Effector CD4-positive, alpha-beta T cell (primary cell): ENCODE data around the gene TUBG1.

Source experiments
- DNase-seq: peaks from one replicate; pipeline ENCODE4 v3.0.0-alpha.2; 2020
- total RNA-seq: gene quantifications from one replicate; lab custom pipeline; 2026; lab: John Stamatoyannopoulos, UW

The TUBG1 gene
- 9.9 reads per million, percentile 31 among the genes with 10 or more reads in this experiment for total RNA-seq

- DNase-seq, result peak; percentile 99
Measured at GRCh38 chr17:42609182-42609813, at the start of gene TUBG1, which contains the start of gene RETREG3. TUBG1 (plus strand) TSS chr17:42609683; CDS start chr17:42609738, 55 bp downstream. RETREG3 (minus strand) TSS chr17:42609374; CDS start chr17:42609324, 50 bp downstream.

DNA sequence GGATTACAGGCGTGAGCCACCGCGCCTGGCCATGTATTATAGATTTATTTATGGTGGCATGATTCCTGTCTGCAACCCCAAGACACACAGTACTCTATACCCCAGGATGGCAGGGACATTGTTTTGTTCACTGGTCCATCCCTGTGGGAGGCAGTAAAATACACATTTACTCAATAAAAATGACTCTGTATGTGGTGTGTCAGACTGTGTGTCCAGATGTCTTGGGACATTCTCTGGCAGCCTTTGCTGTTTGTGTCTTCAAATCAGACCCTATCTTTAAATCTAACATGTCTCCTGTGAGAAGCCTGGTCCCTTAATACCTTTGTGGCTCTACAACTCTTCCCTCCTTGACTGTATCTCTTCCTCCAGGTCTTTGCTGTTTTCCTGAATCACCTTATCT is 49.2 kb upstream of the TUBG1 start:
- DNase-seq, result no peak

GRCh38 chr17:42561897-42562387 is 47.5 kb upstream of the TUBG1 start, which contains the start of gene COASY:
COASY (plus strand) TSS chr17:42562148; CDS start chr17:42562623, 475 bp downstream.
- DNase-seq, result peak; percentile 89

DNA sequence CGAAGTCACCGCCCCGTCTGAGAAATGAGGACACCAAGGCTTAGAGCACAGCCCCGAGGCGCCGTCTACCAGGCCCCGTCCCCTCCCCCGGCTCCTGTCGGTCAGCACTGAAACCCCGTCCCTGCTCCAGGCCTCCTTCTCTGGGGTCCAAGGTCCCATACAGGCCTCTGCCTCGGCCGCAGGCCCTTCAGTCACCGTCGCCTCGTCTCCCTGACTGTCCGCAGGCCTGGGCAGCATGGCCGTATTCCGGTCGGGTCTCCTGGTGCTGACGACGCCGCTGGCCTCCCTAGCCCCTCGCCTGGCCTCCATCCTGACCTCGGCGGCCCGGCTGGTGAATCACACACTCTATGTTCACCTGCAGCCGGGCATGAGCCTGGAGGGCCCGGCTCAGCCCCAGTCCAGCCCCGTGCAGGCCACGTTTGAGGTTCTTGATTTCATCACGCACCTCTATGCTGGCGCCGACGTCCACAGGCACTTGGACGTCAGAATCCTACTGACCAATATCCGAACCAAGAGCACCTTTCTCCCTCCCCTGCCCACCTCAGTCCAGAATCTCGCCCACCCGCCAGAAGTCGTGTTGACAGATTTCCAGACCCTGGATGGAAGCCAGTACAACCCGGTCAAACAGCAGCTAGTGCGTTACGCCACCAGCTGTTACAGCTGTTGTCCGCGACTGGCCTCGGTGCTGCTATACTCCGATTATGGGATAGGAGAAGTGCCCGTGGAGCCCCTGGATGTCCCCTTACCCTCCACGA is 46.9 kb upstream of the TUBG1 start:
- no peak for DNase-seq

- no peak for DNase-seq
Measured at GRCh38 chr17:42563143-42563509, 46.4 kb upstream of the TUBG1 start.

GRCh38 chr17:42563543-42563942 is 45.9 kb upstream of the TUBG1 start:
- no peak for DNase-seq

DNA sequence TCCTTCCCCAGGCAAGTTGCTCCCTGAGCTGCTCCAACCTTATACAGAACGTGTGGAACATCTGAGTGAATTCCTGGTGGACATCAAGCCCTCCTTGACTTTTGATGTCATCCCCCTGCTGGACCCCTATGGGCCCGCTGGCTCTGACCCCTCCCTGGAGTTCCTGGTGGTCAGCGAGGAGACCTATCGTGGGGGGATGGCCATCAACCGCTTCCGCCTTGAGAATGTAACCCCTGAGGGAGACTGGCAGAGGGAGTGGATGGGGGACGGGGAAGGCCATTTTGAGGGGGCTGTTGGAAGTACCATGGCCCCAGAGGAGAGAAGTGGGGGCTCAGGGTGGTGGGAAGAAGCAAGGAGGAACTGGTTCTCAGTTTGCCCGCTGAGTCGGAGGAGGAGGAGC is 45.5 kb upstream of the TUBG1 start:
- DNase-seq, result no peak

- no peak for DNase-seq
Measured at GRCh38 chr17:42564815-42565522, 44.5 kb upstream of the TUBG1 start.

GRCh38 chr17:42565523-42566214 is 43.8 kb upstream of the TUBG1 start:
- no peak for DNase-seq

DNA sequence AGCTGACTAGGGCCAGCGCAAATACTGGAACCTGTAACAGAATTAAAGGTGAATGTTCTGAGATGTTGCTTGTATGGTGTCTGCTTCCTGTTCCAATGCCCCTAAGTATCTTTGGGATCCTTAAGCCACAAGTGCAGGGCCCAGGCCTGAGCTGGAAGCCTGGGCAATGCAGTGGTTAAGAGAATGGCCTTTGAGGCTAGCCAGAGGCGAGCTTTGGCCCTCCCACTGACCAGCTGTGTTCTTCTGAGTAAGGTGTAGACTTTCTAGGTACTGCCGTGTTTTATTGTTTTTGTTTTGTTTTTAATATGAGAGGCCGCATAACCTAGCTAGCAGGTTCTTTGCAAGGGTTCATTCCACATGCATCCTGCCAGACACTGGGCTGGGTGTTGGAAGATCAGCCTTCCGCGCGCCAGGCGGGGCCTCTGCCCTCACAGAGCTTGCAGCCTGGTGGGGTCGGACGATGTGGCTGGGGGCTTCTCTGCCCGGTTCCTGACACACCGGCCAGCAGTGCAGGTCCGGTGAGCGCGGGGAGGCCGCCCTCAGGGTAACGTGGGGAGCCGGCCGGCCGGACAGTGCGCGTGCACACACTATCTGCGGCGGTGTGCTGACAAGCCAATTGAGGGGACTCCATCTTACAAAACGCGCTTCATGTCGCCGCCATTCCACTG is 43.1 kb upstream of the TUBG1 start:
- DNase-seq, result no peak

DNA sequence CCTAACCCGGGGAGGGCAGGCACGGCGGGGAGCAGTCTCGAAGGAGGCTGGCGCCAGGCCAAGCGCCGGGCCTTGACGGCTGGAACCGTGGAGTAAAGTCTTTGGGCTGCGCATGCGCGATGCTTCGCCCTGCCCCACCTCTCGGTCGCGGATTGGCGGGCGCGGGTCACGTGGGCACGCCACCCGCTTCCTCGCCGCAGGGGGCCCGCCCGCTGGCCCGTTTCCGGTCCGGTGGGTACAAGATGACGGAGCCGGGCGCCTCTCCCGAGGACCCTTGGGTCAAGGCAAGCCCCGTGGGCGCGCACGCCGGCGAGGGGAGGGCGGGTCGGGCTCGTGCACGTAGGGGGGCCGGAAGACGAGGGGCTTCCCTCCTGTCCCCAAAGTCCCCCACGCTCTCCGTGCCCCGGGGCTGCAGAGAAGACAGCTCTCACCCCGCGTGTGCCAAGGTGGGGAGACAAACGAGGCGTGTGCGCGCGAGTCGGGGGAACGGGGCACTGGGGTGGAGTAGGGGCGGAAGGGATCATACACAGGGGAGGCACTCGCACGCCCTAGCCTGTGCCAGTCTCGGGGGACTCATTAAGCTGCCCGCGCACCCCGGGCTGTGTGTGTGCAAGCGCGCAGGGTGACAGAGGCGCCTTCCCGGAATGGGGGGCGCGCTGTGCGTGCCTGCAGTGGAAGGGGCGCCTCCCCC is 42.5 kb upstream of the TUBG1 start, which contains the start of gene MLX:
Gene MLX (plus strand): TSS at position 218 of the 691 bp plus-strand sequence. CDS start 25 bp downstream, at position 243.
- DNase-seq, result peak; percentile 90

GRCh38 chr17:42568341-42569111 is 41.0 kb upstream of the TUBG1 start:
- DNase-seq, result no peak

DNA sequence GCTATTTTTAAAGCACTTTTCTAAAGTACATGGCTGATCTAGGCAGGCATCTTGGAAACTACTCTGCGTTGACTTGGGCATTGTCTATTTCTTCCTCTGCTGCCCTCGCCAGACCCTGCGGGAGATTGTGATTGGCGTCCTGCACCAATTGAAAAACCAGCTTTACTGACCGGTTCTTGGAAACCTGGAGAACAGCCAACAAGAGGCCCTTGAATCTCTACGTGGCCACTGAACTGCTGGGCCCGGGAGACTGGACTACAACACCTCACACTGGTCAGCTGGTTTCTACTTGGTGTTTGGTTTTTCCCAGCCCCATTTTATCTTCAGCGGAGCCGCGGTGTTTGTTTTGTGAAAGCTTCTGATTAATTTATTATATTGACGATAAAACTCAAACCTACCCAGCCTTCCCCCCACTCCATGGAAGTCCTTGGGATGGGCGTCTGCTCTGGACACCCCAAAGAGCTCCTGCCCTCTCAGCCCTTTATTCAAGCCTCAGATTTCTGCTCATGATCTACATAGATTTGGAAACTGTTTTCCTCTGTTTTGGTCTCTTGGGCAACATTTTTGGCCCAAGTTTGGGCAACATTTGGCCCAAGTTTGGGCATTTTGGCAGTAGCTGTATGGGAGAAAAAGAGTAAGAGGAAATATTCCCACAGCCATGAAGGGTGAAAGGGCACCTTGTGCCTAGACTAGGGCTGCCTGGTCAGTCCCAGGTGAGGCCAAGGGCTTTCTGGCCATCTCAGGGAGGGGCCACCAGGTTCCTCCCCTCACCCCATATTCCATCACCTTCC is 37.9 kb upstream of the TUBG1 start:
- DNase-seq, result no peak

DNA sequence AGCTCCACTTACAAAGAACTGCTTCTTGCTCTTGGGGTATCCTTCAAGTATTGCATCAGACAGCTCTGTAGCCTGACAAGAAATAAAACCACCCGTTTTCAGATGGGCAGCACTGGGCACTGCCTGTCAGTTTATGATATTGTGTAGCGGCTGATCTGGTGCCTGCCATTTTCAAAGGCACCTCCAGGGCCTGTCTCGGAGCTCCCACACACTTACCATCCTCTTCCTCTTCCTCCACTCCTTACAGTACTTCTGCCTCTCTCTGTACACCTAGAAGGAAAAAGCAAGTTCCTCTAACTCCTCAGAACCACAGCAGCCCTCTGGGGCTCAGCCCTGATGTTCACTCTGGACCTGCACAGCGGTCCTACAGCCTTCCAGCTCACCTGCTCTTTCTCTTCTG is 36.4 kb upstream of the TUBG1 start:
- no peak for DNase-seq

DNA sequence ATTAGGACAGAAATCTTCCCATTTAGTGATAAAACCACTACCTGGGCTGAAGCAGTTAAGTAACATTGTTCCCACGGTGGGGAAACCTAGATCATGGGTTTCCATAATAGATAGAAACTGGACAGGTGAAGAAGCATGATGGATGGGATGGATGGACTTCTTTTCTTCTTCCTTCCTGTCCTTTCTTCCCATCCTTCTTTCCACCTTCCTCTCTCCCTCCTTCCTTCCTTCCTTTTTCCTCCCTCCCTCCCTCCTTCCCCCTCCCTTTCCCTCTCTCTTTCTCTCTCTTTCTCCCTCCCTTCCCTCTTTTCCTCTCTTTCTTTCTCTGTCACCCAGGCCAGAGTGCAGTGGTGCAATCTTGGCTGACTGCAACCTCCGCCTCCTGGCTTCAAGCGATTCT is 35.0 kb upstream of the TUBG1 start:
- no peak for DNase-seq

- no peak for DNase-seq
Measured at GRCh38 chr17:42577140-42577531, 32.3 kb upstream of the TUBG1 start.

DNA sequence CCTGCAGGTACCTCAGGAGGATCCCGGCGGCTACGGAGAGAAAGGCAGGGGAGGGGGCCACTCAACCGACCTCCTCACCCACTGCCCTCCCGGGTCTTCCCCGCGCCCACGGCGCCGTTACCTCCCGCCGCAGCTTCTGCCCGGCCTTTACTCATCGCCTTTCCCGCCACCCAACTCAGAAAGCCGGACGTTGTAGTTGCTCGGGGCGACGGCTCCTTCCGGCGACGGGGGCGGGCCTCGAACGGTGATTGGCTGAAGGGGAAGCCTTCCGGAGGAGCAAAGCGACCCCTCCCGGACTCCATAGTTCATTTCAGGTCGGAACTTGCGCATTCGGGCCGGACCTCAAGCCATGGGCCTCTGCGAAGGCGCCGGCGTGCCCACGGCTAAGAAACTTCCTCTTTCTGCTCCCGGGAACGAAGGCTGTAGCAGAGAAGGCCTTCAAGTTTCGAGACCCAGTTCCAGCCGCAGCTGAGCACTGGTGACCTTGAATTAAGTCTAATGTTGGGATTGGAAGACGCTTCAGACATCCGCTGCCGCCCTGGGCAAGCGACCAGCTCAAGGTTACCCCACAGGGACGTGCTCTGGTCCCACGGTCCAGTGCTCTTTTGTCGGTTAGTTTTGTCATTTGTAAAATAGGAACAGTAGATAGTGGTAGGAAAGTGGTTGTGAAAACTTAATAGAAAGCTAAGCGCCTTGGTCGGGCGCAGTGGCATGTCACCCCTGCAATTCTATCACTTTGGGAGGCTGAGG is 31.8 kb upstream of the TUBG1 start, which contains the start of gene PSMC3IP:
Gene PSMC3IP (minus strand): TSS at position 198 of the 750 bp plus-strand sequence. CDS start 43 bp downstream, at position 155.
- peak; percentile 89 for DNase-seq

DNA sequence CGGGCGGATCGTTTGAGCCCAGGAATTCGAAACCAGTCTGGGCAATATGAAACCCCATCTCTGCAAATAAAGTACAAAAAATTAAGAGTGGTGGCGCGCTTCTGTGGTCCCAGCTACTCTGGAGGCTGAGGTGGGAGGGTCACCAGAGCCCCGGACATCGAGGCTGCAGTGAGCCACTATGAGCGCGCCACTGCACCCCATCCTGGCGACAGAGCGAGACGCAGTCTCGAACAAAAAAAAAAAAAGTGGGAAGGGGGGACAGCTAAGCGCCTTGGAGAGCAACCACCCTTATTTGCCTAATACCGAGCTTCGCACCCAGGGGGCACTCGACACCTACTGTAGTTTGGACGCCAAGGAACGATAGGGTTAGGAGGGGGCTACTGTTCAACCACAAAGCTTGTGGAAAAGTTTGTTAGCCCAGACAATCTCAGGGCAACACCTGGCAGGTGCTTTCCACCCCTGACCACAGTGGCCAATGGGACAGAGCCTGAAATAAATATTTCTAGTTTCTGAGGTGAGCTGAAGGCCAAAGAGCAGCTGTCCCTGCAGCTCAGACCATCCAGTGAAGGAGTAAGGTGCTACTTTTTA is 31.1 kb upstream of the TUBG1 start:
- DNase-seq, result peak; percentile 55
